ENCODE results near the gene HTR5A. TPM values are rescaled to one million over a fixed set of nuclear protein-coding genes. Genes with fewer than 3 reads are reported as not detected.

HTR5A gene
- total and polyA plus RNA-seq, 9 donors: not detected

DNA sequence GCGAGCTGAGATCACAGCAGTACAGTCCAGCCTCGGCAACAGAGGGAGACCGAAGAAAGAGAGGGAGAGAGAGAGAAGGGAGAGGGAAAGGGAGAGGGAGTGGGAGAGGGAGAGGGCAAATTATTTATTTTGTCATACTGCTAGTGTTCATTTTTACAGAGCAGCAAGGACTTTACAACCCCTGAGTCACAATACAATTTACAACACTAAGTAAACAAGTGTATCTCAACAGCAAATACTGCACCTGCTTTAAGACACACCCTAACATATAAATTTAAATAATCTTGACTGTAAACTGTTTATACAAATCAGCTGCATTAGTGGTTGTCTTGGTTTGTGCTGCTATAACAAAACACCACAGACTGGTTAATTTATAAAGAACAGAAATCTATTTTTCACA is 27.2 kb downstream of the HTR5A start:
- peaks cover 0 to 4% of the 10 kb centered on the region in 2 donors for H3K9me3 ChIP-seq
- DNase-seq: no peak
- intact Hi-C loops (cut with DNase I): no loop called here
- H3K36me3 ChIP-seq: no peaks in the 10 kb centered on the region
- no peaks in the 10 kb centered on the region for H3K4me1 ChIP-seq (ENCODE audit: insufficient read depth)
- TF ChIP-seq EP300 (IDR thresholded peaks at IDR 0.05): no peak
- no peak for TF ChIP-seq POLR2A (IDR thresholded peaks at IDR 0.05)
- TF ChIP-seq, protein P1, sequence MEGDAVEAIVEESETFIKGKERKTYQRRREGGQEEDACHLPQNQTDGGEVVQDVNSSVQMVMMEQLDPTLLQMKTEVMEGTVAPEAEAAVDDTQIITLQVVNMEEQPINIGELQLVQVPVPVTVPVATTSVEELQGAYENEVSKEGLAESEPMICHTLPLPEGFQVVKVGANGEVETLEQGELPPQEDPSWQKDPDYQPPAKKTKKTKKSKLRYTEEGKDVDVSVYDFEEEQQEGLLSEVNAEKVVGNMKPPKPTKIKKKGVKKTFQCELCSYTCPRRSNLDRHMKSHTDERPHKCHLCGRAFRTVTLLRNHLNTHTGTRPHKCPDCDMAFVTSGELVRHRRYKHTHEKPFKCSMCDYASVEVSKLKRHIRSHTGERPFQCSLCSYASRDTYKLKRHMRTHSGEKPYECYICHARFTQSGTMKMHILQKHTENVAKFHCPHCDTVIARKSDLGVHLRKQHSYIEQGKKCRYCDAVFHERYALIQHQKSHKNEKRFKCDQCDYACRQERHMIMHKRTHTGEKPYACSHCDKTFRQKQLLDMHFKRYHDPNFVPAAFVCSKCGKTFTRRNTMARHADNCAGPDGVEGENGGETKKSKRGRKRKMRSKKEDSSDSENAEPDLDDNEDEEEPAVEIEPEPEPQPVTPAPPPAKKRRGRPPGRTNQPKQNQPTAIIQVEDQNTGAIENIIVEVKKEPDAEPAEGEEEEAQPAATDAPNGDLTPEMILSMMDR (IDR thresholded peaks at IDR 0.05): no peak
- no peak overlapping the region for H3K4me3 ChIP-seq
- WGBS, 3 donors: 66 to 69% (median 67%) methylated on average over 3 of the region's 3 CpGs
- H3K27ac ChIP-seq: no peak overlapping the region
- H3K27me3 ChIP-seq: no peaks in the 10 kb centered on the region

DNA sequence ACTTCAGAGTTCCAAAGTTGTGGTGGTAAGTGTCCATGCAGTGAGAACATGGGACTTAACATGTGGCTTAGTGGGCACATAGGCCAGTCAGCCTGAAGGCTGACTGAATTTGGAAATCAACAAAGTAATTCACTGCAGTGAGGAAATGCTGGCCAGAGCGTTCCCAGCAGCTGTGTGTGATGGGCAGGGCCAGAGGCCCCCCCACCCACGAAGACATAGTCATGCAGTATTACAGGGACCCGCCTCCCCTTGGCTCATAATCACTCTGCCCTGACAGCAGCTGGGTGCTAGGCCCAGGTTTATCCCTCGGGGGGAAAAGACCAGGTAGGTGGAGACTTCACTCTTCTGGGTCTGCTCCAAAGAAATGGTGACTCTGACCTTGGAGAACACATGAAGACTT is 33.7 kb downstream of the HTR5A start:
- intact Hi-C loops (cut with DNase I): no loop called here
- Histone ChIP-seq H3K27me3 (no peaks in the 10 kb centered on the region), H3K36me3 (no peaks in the 10 kb centered on the region), H3K9me3 (no peaks in the 10 kb centered on the region), H3K27ac (no peak overlapping the region), H3K4me3 (no peak overlapping the region), H3K4me1 (ENCODE audit: insufficient read depth) (no peaks in the 10 kb centered on the region)
- no peak for TF ChIP-seq POLR2A (IDR thresholded peaks at IDR 0.05)
- TF ChIP-seq EP300 (IDR thresholded peaks at IDR 0.05): no peak
- TF ChIP-seq, protein P1 (IDR thresholded peaks at IDR 0.05): no peak
- WGBS, 3 donors: 32 to 37% (median 36%) methylated on average over 4 of the region's 4 CpGs
- DNase-seq: no peak

DNA sequence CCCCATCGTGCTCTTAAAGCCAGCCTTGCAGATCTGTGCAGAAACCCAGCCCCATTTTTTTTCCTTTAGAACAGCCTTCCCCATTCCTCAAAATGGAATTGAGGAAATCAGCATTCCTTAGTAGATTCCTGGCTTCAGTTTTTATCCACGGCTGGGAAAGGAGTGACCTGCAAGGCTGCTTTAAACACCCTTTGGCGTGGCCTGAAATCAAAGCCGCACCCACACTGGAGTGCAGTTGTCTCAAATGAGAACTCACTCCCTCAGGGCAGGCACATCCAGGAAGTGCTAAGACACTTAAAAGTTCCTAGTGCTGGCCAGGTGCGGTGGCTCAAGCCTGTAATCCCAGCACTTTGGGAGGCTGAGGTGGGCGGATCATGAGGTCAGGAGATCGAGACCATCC is 34.8 kb downstream of the HTR5A start:
- Histone ChIP-seq H3K27ac (no peak overlapping the region), H3K4me3 (no peak overlapping the region), H3K4me1 (ENCODE audit: insufficient read depth) (no peaks in the 10 kb centered on the region), H3K9me3 (no peaks in the 10 kb centered on the region), H3K36me3 (no peaks in the 10 kb centered on the region), H3K27me3 (no peaks in the 10 kb centered on the region)
- intact Hi-C loops (cut with DNase I): no loop called here
- 59 to 73% (median 63%) methylated on average over 7 of the region's 7 CpGs for WGBS, 3 donors
- TF ChIP-seq, protein P1 (IDR thresholded peaks at IDR 0.05): no peak
- TF ChIP-seq EP300 (IDR thresholded peaks at IDR 0.05) (no peak), POLR2A (IDR thresholded peaks at IDR 0.05) (no peak)
- no peak for DNase-seq

DNA sequence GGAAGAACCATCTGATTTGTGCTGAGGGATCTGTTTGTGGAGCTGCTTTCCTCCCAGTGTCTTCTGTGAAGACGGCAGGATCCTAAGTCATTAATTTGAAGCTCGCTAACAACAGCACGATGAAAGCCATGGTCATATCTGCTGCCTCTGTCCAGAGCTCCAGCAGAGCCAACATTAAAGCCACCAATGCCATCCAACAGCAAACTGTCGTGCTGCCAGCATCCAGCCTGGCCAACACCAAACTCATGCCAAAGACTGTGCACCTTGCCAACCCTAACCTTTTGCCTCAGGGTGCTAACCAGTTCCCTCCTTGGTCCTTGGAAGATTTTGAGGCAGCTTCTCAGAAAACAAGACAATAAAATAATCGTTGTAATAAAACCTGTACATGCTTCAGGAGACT is 36.2 kb downstream of the HTR5A start:
- DNase-seq: no peak
- intact Hi-C loops (cut with DNase I): no loop called here
- Histone ChIP-seq H3K4me3 (no peak overlapping the region), H3K4me1 (ENCODE audit: insufficient read depth) (no peaks in the 10 kb centered on the region), H3K36me3 (no peaks in the 10 kb centered on the region), H3K9me3 (no peaks in the 10 kb centered on the region), H3K27ac (no peak overlapping the region), H3K27me3 (no peaks in the 10 kb centered on the region)
- WGBS, 3 donors: 69 to 89% (median 81%) methylated on average over 5 of the region's 5 CpGs
- TF ChIP-seq, protein P1 (IDR thresholded peaks at IDR 0.05): no peak
- TF ChIP-seq EP300 (IDR thresholded peaks at IDR 0.05) (no peak), POLR2A (IDR thresholded peaks at IDR 0.05) (no peak)

DNA sequence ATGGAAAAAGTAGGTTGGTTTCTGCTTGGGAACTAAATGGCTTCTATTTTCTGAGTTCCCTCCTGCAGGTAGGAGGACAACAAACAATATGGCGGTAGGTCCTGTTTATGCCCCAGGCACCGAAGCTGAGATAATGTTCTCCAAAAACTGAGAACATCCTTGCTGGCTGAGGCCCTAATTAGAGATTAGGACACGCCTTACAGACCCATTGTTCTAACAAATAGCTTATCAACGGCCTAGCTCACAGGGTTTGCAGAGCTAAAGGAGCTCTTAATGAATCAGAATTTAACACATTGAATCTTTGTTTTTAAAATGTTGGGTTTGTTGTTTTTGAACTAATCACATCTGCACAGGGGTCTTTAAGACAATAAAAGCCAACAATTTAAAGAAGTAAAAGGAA is 37.0 kb downstream of the HTR5A start:
- Histone ChIP-seq H3K4me1 (ENCODE audit: insufficient read depth) (no peaks in the 10 kb centered on the region), H3K27me3 (no peaks in the 10 kb centered on the region), H3K9me3 (no peaks in the 10 kb centered on the region), H3K27ac (no peak overlapping the region), H3K36me3 (no peaks in the 10 kb centered on the region), H3K4me3 (no peak overlapping the region)
- DNase-seq: no peak
- intact Hi-C loops (cut with DNase I): no loop called here
- no peak for TF ChIP-seq EP300 (IDR thresholded peaks at IDR 0.05)
- TF ChIP-seq, protein P1 (IDR thresholded peaks at IDR 0.05): no peak
- no peak for TF ChIP-seq POLR2A (IDR thresholded peaks at IDR 0.05)
- WGBS, 3 donors: 68 to 79% (median 68%) methylated on average over 4 of the region's 4 CpGs
